ENCODE results near the gene VTN.
A peak's percentile ranks its signal among the peaks of the same experiment; 100 is the strongest.

Gene VTN

DNA sequence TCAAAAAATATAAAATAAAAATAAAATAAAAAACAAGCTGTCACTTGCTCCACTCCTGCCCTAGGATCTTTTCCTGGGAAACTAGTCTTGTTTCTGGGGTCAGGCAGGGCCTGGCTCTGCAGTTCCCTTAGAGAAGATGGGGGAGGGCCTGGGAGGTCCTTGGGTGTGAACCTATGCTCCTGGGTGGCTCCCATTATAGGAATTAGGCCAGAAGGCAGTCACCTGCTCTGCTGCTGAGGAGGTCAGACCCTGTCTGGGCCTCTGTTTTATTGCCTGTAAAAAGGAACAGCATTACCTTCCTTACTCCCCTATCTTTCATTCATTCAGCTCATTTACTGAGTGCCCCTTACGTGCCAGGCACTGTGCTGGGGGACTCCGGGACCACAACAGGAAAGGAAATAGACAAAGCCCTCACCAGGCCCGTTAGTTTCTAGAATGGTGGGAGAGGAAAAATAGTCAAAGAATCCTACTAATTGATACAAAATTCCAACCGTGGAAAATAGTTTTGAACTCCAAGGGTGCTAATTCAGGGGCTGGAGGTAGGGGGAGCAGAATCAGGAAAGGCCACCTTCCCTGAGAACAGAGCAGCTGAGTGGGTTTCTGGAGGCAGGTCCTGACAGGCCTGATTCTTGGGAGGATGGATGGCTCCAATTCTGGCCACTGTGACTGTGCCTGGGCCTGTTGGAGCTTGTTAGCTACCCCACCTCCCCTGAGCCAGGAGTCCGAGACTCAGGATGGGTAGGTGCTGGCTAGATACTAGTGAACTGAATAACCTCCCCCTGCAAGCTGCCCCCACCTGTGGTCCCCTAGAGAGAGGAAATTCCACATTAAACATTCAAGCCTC lies 37.2 kb upstream of the VTN start:
- no peak overlapping the region for H3K4me3 ChIP-seq (ENCODE audit: low read depth, low read length)
- TF ChIP-seq, protein P1, sequence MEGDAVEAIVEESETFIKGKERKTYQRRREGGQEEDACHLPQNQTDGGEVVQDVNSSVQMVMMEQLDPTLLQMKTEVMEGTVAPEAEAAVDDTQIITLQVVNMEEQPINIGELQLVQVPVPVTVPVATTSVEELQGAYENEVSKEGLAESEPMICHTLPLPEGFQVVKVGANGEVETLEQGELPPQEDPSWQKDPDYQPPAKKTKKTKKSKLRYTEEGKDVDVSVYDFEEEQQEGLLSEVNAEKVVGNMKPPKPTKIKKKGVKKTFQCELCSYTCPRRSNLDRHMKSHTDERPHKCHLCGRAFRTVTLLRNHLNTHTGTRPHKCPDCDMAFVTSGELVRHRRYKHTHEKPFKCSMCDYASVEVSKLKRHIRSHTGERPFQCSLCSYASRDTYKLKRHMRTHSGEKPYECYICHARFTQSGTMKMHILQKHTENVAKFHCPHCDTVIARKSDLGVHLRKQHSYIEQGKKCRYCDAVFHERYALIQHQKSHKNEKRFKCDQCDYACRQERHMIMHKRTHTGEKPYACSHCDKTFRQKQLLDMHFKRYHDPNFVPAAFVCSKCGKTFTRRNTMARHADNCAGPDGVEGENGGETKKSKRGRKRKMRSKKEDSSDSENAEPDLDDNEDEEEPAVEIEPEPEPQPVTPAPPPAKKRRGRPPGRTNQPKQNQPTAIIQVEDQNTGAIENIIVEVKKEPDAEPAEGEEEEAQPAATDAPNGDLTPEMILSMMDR (IDR thresholded peaks at IDR 0.05; ENCODE audit: low read depth, low read length, missing control alignments), result no peak
- DNase-seq (ENCODE audit: low read depth), result no peak

DNA sequence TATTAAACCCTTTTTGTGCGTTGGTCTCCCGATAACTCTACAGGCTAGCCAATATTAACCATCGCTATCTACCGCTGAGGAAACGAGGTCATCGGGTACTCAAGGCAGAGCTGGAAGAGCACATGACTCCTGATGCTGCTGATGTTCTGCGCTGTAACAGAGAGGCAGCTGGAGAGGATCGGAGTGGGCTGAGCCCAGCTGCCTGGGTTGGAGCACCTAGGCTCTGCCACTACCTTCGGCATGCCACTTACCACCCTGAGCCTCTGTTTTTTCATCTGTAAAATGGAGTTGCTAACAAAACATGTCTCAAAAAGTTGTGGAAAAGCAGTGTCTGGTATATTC lies 36.3 kb upstream of the VTN start:
- TF ChIP-seq, protein P1 (IDR thresholded peaks at IDR 0.05; ENCODE audit: low read depth, low read length, missing control alignments), result no peak
- DNase-seq (ENCODE audit: low read depth), result no peak
- H3K4me3 ChIP-seq (ENCODE audit: low read depth, low read length), result peak overlapping the region; percentile 86

DNA sequence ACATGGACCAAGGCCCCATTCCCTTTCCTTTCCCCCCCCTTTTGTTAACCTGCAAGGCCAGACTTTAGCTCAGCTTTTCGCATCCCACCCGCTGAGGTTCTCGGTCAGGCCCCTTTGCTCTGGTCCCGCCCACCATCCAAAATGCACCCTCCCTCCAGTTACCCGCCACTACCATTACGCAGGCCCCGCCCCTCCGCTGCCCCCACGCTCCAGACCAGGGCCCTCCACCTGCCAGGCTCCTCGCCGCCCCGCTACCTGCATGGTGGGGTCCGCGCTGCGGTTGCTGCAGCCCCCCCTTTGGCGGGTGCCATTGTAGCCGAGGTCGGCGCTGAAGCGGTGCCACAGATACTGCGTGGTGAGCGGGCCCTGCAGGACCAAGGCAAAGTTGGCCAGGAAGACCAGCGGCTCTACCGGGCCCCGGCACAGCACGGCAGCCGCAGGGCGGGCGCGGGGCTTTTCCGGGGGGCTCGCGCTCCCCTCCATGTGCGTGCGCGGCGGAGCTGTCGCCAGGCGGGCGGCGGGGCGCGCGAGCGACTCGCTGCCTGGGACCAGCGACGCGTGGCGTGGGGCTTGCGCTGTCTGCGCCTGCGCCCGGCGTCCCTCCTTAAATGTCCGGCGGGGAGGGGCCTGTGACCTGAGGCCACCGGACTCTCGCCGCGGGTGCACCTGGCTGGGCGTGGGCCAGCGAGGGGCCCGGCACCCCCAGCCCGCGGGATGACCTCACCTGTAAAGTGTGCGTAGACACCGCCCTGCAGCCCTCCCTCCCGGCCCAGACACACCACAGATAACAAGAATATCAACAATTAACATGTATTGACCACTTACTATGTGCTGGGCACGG lies 35.7 kb upstream of the VTN start, which contains the start of gene SLC46A1:
Gene SLC46A1 (minus strand): TSS at position 581 of the 841 bp plus-strand sequence. CDS start 98 bp downstream, at position 483.
- no peak for DNase-seq (ENCODE audit: low read depth)
- TF ChIP-seq, protein P1 (IDR thresholded peaks at IDR 0.05; ENCODE audit: low read depth, low read length, missing control alignments), result no peak

DNA sequence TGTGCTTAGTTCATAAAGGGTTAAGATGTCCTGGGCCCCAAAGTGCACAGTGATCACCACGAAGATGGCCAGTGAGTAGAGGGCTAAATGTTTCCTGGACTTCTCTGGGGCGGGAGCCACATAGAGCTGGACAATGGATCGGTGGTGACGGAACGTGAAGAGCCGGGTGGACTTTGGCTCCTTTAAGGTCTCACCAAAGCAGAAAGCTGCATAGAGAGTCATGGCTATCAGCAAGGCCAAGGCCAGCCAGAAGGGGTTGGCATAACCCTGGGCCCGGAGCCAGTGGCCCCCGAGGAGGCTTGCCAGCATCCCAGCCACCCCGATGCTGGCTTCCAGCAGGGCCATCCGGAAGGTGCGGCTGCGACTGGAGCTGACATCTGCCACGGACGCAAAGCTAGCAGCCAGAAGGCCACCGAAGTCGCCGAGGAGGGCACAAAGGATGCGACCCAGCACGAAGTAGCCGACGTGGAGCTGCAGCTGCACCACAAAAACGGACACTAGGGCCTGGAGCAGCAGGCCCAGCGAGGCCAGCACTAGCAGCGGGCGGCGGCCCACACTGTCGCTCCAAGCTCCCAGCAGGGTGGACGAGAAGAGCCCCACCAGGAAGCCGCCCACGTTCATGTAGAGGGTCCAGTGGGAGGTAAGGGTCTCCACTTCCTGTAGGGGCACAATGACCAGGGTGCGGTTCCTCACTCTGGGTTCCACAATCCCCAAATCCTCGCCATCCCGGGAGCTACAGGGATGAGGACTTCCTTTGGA lies 34.9 kb upstream of the VTN start:
- H3K4me3 ChIP-seq (ENCODE audit: low read depth, low read length), result peak overlapping the region; percentile 86
- TF ChIP-seq, protein P1 (IDR thresholded peaks at IDR 0.05; ENCODE audit: low read depth, low read length, missing control alignments), result no peak
- no peak for DNase-seq (ENCODE audit: low read depth)

More for the DNA sequence above, 35.7 kb upstream of the VTN start, which contains the start of gene SLC46A1:
- H3K4me3 ChIP-seq (ENCODE audit: low read depth, low read length), result peak within 1 kb of the TSS; percentile 86

DNA sequence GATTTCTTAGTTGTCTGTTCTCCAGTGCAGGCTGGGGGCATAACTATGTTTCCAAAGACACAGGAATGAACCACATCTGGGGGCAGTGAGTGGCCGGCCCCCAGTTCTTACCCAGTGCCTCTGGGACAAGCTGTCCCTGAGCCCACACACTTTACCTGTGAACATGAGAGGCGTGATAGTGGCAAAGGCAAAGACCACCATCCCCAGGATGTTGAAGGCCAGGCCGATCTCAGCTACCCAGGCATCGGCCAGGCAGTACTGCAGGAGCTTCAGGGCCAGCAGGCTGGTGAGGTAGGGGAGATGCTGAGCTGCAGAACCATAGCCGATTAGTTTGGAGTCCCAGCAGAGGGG lies 34.3 kb upstream of the VTN start:
- no peak for DNase-seq (ENCODE audit: low read depth)
- H3K4me3 ChIP-seq (ENCODE audit: low read depth, low read length), result no peak overlapping the region
- TF ChIP-seq, protein P1 (IDR thresholded peaks at IDR 0.05; ENCODE audit: low read depth, low read length, missing control alignments), result no peak

DNA sequence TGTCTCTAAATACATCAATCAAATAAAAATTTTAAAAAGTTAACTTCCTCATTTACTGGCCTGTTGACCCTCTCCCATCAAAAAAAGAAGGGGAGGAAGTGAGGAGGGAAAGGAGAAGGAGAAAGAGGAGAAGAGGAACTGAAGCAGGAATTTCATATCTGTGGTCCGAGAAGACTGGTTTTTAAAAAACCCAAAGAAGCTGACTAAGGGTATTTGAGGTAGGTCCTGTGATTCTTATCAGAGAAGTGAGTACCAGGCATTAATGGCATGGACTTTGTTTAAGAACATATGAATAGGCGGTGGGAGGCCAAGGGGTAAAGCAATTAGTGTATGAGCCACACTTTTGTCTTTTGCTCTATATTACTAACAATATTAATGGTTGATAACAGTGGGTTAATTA lies 33.9 kb upstream of the VTN start:
- TF ChIP-seq, protein P1 (IDR thresholded peaks at IDR 0.05; ENCODE audit: low read depth, low read length, missing control alignments), result no peak
- no peak for DNase-seq (ENCODE audit: low read depth)
- H3K4me3 ChIP-seq (ENCODE audit: low read depth, low read length), result no peak overlapping the region
